ENCODE measurements around the gene ARMC9.

ARMC9 gene

DNA sequence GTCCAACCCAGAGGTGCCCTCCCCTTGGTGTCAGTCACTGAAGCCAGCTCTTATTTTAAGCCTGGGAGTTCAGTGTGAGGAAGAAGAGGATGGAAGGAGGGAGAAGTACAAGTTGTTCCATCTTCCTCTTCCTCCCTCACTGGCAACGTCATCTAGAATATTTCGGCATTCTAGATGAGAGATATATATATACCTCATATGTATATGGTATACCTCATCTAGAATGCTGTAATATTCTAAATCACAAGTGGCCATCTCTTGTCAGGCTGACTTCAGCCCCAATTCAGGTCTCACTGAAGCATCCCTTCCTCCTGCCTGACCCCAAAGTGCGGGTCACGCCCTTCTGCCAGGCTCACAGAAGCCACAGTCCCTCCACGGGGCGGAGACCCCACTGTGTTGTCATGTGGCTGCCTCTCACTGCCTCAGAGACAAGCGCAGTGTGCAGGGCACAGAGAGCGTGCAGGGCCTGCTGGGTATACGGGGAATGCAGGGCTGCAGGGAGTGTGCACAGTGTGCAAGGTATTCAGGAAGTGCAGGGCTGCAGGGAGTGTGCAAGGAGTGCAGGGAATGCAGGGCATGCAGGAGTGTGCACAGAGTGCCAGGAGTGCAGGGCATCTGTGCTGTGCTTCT is 164.2 kb downstream of the ARMC9 start:
- TF ChIP-seq, protein P1, sequence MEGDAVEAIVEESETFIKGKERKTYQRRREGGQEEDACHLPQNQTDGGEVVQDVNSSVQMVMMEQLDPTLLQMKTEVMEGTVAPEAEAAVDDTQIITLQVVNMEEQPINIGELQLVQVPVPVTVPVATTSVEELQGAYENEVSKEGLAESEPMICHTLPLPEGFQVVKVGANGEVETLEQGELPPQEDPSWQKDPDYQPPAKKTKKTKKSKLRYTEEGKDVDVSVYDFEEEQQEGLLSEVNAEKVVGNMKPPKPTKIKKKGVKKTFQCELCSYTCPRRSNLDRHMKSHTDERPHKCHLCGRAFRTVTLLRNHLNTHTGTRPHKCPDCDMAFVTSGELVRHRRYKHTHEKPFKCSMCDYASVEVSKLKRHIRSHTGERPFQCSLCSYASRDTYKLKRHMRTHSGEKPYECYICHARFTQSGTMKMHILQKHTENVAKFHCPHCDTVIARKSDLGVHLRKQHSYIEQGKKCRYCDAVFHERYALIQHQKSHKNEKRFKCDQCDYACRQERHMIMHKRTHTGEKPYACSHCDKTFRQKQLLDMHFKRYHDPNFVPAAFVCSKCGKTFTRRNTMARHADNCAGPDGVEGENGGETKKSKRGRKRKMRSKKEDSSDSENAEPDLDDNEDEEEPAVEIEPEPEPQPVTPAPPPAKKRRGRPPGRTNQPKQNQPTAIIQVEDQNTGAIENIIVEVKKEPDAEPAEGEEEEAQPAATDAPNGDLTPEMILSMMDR (IDR thresholded peaks at IDR 0.05), result no peak

DNA sequence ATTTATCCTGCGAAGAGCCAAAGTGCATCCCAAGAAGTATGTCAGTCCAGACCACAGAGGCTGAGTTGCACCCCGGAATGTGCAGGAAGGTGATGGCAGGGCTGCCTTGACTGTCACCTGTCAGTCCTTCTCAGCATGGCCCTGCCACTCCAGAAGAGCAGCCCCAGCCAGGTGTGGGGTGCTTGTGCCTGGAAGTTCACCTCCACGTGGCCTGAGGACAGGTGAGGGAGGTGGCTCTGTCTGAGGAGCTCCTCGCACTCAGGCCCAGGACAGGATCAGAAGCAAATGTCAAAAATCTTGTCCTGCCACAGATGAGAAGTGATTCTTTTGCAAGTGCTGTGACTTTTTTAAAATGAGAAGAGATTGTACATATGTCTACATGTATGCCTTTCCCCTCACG is 165.6 kb downstream of the ARMC9 start:
- TF ChIP-seq, protein P1 (IDR thresholded peaks at IDR 0.05), result no peak

DNA sequence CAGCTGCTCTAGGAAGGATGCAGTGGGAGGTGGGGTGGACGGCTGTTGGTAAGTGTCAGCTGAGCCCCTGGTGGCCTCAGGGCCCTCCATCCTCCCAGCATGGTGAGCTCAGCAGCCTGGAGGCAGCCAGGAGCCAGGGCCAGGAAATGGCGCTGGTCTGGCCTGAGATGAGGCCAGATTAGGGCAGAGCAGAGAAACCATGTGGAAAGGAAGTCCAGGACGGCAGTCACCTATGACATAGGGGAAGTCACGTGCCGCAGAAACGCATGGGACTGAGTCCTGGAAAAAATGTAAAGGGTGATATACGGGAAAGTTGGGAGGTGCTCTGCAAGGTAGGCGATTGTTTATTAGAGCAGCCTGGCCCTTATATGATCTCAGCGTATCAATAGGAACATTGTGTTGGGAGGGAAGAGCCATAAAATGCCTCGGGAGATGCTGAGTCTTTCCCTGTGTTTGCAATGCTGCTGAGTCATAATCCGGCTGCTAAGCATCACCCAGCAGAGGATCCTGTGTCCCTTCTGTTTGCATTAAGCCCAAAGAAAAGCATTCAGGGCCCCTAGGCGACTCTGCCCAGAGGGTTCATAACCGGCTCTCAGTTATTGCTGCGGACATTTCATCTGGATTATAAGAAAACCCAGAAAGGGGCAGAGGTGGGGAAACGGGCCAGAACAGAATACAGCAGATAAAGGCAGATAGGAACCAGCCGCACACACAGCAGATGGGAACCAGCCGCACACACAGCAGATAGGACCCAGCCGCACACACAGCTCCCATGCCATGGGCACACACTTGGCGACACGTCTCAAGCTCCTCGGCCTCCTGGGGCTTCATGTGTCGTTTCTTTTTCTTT is 166.8 kb downstream of the ARMC9 start:
- TF ChIP-seq, protein P1 (IDR thresholded peaks at IDR 0.05), result no peak

DNA sequence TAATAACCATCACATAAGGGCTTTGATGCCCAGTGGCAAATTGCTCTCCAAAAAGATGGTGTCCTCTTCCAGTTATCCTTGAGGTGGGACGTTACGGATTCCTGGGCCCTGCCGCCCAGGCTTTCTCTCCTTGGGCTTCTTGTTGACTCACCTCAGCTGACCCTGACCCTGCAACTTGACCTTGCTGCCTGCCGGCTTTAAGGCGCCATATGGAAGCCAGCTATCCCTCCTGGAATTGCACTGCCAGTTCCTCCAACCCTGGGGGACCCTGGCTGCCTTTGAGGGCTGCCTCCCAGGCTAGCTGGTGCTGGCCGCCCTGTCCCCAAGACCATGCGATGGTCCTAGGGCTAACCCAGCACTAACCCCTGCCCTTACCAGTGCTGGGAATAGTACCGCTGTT is 168.7 kb downstream of the ARMC9 start:
- TF ChIP-seq, protein P1 (IDR thresholded peaks at IDR 0.05), result no peak

DNA sequence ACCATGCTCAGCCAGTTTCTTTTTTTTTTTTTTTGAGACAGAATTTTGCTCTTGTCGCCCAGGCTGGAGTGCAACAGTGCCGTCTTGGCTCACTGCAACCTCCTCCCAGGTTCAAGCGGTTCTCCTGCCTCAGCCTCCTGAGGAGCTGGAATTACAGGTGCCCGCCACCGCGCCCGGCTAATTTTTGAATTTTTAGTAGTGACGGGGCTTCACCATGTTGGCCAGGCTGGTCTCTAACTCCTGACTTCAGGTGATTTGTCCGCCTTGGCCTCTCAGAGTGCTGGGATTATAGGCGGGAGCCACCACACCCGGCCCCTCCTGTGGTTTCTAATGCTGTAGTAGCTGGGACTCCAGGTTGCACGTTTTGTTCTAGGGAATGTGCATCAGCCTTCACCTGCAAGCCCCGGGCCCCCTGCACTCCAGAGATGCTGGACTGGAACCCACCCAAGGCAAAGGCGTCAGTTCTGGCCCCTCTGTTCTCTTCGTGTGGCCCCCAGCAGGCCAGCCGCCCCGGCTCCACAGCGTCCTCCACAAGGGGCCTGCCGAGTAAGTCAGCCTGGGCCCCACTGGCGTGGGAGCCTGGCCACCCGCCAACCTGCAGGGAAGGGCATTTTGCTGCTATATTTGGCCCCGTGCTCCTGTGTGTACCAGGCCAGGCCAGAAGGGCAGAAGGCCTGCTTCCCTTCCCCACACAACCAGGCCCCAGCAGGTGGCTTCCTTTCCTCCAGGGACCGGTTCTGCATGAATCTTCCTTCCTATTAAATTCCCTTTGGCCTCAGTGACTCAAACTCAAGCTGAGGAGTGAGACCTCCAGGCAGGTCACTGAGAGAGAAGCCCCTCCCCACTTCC is 171.4 kb downstream of the ARMC9 start:
- TF ChIP-seq, protein P1 (IDR thresholded peaks at IDR 0.05), result no peak

DNA sequence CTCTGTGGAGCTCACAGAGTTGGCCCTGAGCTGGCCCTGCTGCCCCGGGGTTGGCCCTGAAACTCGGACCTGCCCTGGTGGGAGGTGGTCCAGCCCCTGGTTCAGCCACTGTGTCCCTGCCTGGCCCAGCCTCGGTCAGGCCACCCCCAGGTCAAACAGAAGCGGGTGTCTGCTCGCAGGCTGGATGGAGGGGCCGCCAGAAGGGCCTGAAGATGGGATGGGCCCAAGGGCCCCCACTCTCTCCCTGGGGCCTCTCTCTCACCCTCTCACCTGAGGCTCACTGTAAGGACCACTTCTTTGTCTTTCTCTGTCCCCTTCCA is 172.0 kb downstream of the ARMC9 start:
- TF ChIP-seq, protein P1 (IDR thresholded peaks at IDR 0.05), result no peak

DNA sequence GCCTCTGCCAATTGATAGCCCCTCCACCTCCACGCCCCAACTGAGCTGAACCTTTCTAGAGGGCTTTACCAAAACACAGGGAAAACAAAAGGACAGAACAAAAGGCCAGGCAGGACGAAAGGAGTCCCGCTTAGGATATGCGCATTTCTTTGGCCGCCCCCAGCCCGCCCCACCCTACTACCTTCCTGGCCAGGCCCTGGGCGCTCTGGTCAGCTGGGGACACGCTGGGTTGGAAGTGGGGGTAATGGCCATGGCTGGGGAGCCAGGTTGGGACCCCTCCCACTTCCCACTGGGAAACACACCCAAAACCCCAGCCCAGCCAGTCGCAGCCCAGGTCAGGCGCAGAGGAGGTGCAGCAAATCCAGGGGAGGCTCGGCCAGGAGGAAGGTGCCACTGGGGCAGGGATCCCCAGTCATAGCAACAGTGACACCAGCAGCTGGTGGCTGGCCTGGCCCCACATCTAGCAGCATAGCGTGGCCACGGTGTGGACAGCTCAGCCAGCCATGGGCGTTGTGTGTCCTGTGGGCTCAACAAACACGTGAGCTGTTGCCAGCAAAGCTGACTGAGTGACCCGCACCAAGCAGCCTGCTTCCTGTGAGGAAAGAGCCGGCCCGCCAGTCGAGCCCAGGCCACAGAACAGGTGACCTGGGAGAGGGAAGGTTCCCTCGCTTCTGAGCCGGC is 172.5 kb downstream of the ARMC9 start:
- TF ChIP-seq, protein P1 (IDR thresholded peaks at IDR 0.05), result no peak
